ENCODE data around the gene SLC51B.
"Not testable (repeated sequence)": the region's sequence is repeated elsewhere in the genome, so short reads cannot be mapped to it uniquely, and the experiment has no call there.

SLC51B gene

GRCh38 chr15:65040461-65040860 lies 4.7 kb upstream of the SLC51B start:
- FAIRE-seq (no peak), DNase-seq (ENCODE audit: insufficient read length, low spot score) (no peak)

- FAIRE-seq (no peak), DNase-seq (ENCODE audit: insufficient read length, low spot score) (no peak)
Measured at GRCh38 chr15:65041787-65042186, 3.4 kb upstream of the SLC51B start.

- FAIRE-seq, result no peak
- DNase-seq (ENCODE audit: insufficient read length, low spot score), result no peak
Measured at GRCh38 chr15:65042776-65043327, 2.3 kb upstream of the SLC51B start.

- not testable (repeated sequence) for FAIRE-seq; DNase-seq (ENCODE audit: insufficient read length, low spot score)
Measured at GRCh38 chr15:65044218-65044617, 969 bp upstream of the SLC51B start.

- DNase-seq (ENCODE audit: insufficient read length, low spot score) (no peak), FAIRE-seq (no peak)
Measured at GRCh38 chr15:65048241-65048640, 3.1 kb downstream of the SLC51B start.

GRCh38 chr15:65049418-65049840 lies 4.2 kb downstream of the SLC51B start:
- FAIRE-seq (peak; percentile 86), DNase-seq (ENCODE audit: insufficient read length, low spot score) (peak; percentile 91)

GRCh38 chr15:65050270-65050669 lies 5.1 kb downstream of the SLC51B start:
- no peak for FAIRE-seq
- no peak for DNase-seq (ENCODE audit: insufficient read length, low spot score)

- FAIRE-seq, result no peak
Measured at GRCh38 chr15:65051266-65051665, 6.1 kb downstream of the SLC51B start.

GRCh38 chr15:65052956-65053355 lies 7.8 kb downstream of the SLC51B start:
- no peak for DNase-seq (ENCODE audit: insufficient read length, low spot score)
- no peak for FAIRE-seq

More at GRCh38 chr15:65051266-65051665, 6.1 kb downstream of the SLC51B start:
- DNase-seq (ENCODE audit: insufficient read length, low spot score), result no peak

GRCh38 chr15:65054333-65055200 lies 9.4 kb downstream of the SLC51B start:
- FAIRE-seq (peak; percentile 78), DNase-seq (ENCODE audit: insufficient read length, low spot score) (peak; percentile 78)

GRCh38 chr15:65055201-65055870 lies 10.1 kb downstream of the SLC51B start:
- no peak for DNase-seq (ENCODE audit: insufficient read length, low spot score)
- FAIRE-seq, result no peak

- DNase-seq (ENCODE audit: insufficient read length, low spot score) (no peak), FAIRE-seq (no peak)
Measured at GRCh38 chr15:65056106-65056505, 10.9 kb downstream of the SLC51B start.

- FAIRE-seq (no peak), DNase-seq (ENCODE audit: insufficient read length, low spot score) (no peak)
Measured at GRCh38 chr15:65056868-65057548, 11.8 kb downstream of the SLC51B start.

GRCh38 chr15:65057549-65057940 lies 12.4 kb downstream of the SLC51B start:
- FAIRE-seq, result no peak

GRCh38 chr15:65058394-65059368 lies 13.5 kb downstream of the SLC51B start:
- DNase-seq (ENCODE audit: insufficient read length, low spot score), result no peak
- no peak for FAIRE-seq

More at GRCh38 chr15:65057549-65057940, 12.4 kb downstream of the SLC51B start:
- DNase-seq (ENCODE audit: insufficient read length, low spot score), result no peak

- FAIRE-seq, result no peak
- no peak for DNase-seq (ENCODE audit: insufficient read length, low spot score)
Measured at GRCh38 chr15:65059369-65059750, 14.2 kb downstream of the SLC51B start.

GRCh38 chr15:65059931-65060596 lies 14.9 kb downstream of the SLC51B start:
- DNase-seq (ENCODE audit: insufficient read length, low spot score) (no peak), FAIRE-seq (no peak)

- DNase-seq (ENCODE audit: insufficient read length, low spot score) (no peak), FAIRE-seq (no peak)
Measured at GRCh38 chr15:65060641-65061397, 15.6 kb downstream of the SLC51B start.

GRCh38 chr15:65062061-65062460 lies 16.9 kb downstream of the SLC51B start:
- FAIRE-seq (no peak), DNase-seq (ENCODE audit: insufficient read length, low spot score) (no peak)

Measured in GM19239 (cell line).